MM.1S (cell line): ENCODE data around the gene TRIM69.

Experiments used
- EZH2 ChIP-seq: fragments of 300-600 bp; sonication (generic); optimal IDR thresholded peaks from 2 replicates; pipeline ENCODE3; 2017; ENCODE audit warnings: low read depth, mild to moderate bottlenecking, antibody characterized with exemption, low read length, mixed read lengths
- EZH2phosphoT487 ChIP-seq: fragments of 300-600 bp; sonication (generic); IDR thresholded peaks from 2 replicates; pipeline ENCODE4 v1.6.1; 2018; ENCODE audit warnings: antibody characterized with exemption, low read length
- TF ChIP-seq, protein P1 (sequence below): fragments of 300-600 bp; sonication (generic); IDR thresholded peaks from 2 replicates; pipeline ENCODE4 v1.5.1; 2016; ENCODE audit warnings: antibody characterized with exemption, low read length, mixed read lengths

DNA sequence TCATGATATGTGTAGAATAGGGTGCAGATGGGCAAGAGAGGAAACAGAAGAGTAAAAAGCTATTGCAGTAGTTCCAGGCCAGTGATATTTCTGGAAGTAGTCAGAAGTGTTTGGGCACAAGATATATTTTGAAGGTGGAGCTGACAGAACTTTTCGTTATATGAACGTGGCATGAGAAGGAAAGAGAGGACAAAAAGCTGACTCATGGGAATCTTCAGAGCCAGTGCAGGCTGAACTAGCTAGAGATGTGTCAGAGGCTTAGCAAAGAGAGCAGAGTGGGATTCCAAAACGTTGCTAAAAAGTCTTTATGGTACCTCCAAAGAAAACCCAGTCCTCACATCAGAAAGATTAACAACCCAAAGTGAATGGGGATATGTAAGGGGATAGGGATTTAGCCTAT is 28.7 kb downstream of the TRIM69 start:
- TF ChIP-seq, protein P1, sequence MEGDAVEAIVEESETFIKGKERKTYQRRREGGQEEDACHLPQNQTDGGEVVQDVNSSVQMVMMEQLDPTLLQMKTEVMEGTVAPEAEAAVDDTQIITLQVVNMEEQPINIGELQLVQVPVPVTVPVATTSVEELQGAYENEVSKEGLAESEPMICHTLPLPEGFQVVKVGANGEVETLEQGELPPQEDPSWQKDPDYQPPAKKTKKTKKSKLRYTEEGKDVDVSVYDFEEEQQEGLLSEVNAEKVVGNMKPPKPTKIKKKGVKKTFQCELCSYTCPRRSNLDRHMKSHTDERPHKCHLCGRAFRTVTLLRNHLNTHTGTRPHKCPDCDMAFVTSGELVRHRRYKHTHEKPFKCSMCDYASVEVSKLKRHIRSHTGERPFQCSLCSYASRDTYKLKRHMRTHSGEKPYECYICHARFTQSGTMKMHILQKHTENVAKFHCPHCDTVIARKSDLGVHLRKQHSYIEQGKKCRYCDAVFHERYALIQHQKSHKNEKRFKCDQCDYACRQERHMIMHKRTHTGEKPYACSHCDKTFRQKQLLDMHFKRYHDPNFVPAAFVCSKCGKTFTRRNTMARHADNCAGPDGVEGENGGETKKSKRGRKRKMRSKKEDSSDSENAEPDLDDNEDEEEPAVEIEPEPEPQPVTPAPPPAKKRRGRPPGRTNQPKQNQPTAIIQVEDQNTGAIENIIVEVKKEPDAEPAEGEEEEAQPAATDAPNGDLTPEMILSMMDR, result no peak
- TF ChIP-seq EZH2 (no peak), EZH2phosphoT487 (no peak)
